Stomach (tissue), 9 donors: ENCODE results near the gene JAKMIP2. TPM values are rescaled to one million over a fixed set of nuclear protein-coding genes. Genes with fewer than 3 reads are reported as not detected.

Experiments
- DNase-seq, 2 donors: peaks; one replicate each; pipeline versions ENCODE4 v3.0.0 to v3.0.0-alpha.2; 2013 to 2019
- H3K27ac ChIP-seq, 5 donors: fragments of 200-600 bp in 4 of 5; sonication (generic) in 4 of 5; one replicate each; pipeline ENCODE4 v1.5.1; 2013 to 2019; ENCODE audit warnings: mild to moderate bottlenecking in 1 of 5, moderate library complexity in 1 of 5
- H3K27me3 ChIP-seq, 3 donors: fragments of 200-600 bp; sonication (generic); one replicate each; pipeline ENCODE4 v1.5.1; 2017 to 2019; ENCODE audit warnings: mixed run types in 1 of 3
- H3K36me3 ChIP-seq, 4 donors: fragments of 200-600 bp; sonication (generic); 1 replicate in 3 of 4; 2 replicates in 1 of 4; pipeline ENCODE4 v1.5.1; 2016 to 2019
- H3K4me1 ChIP-seq, 4 donors: fragments of 200-600 bp; sonication (generic); one replicate each; pipeline ENCODE4 v1.5.1; 2016 to 2019
- H3K4me3 ChIP-seq, 4 donors: fragments of 200-600 bp; sonication (generic) in 3 of 4; one replicate each; pipeline ENCODE4 v1.5.1; 2016 to 2019; ENCODE audit warnings: mild to moderate bottlenecking in 1 of 4
- H3K9me3 ChIP-seq, 4 donors: fragments of 200-600 bp; sonication (generic); one replicate each; pipeline ENCODE4 v1.5.1; 2016 to 2019
- CTCF ChIP-seq, 7 experiments: fragments of 450-650 bp in 4 of 7; fragments of 200-600 bp in 3 of 7; sonication (generic) in 3 of 7; IDR thresholded peaks; one replicate each; pipeline ENCODE4 v1.5.1; 2016 to 2019; ENCODE audit warnings: antibody characterized with exemption in 7 of 7, control low read depth in 2 of 7, mild to moderate bottlenecking in 1 of 7
- EP300 ChIP-seq: sonication (generic); formaldehyde crosslinking; IDR thresholded peaks from one replicate; pipeline ENCODE4 v1.6.1; 2017; ENCODE audit warnings: antibody characterized with exemption
- POLR2A ChIP-seq, 4 donors: fragments of 450-650 bp; IDR thresholded peaks; one replicate each; pipeline ENCODE4 v1.6.1; 2016; ENCODE audit warnings: antibody characterized with exemption in 4 of 4, control low read depth in 2 of 4, mild to moderate bottlenecking in 1 of 4, moderate library complexity in 1 of 4
- POLR2AphosphoS5 ChIP-seq, 3 donors: sonication (generic); formaldehyde crosslinking; IDR thresholded peaks; one replicate each; pipeline ENCODE4 v1.6.1; 2016; ENCODE audit warnings: antibody characterized with exemption in 3 of 3
- WGBS, 5 donors: extraction: QIAGEN DNeasy Blood & Tissue Kit in 3 of 5; methylation state at CpG; one replicate each; pipeline versions ENCODE4 v1.1.5 to v1.1.7; 2013 to 2018; 5-methylcytosine and 5-hydroxymethylcytosine counted together
- intact Hi-C: fragments of 100-400 bp; cut with DNase I; formaldehyde crosslinking; loops from one replicate; pipeline ENCODE4 v1.15.1; 2023; ENCODE audit warnings: low total_unique reads
- polyA plus RNA-seq, 3 donors: library from polyadenylated mRNA; stranded (reverse); fragments of 200-250 nt; gene quantifications; one replicate each; pipeline ENCODE4 v1.2.3, GENCODE V29; 2013
- total RNA-seq, 5 donors: library from RNA; depleted of rRNA; stranded (reverse); fragments of >200 nt; gene quantifications; one replicate each; pipeline versions ENCODE4 v1.1.0 to v1.2.3, GENCODE V29; 2014 to 2016
- donor health status: healthy with polysubstance abuse.
- donor health status: Bipolar disorder and iron deficiency.
- donor health status: healthy.

Gene JAKMIP2
- total and polyA plus RNA-seq, 8 donors = 0.13 to 13.4 (median 2.6) TPM; not detected in 1

GRCh38 chr5:147754372-147755122 lies 28.0 kb downstream of the JAKMIP2 start:
- no peak for DNase-seq
- Histone ChIP-seq H3K27ac (no peak overlapping the region), H3K4me3 (no peak overlapping the region), H3K27me3 (no peaks in the 10 kb centered on the region), H3K9me3 (no peaks in the 10 kb centered on the region), H3K36me3 (no peaks in the 10 kb centered on the region), H3K4me1 (peaks cover 0 to 6% (median 0%) of the 10 kb centered on the region in 4 donors)
- WGBS, 5 donors = 82 to 92% (median 90%) methylated on average over 3 of the region's 3 CpGs
- TF ChIP-seq EP300 (no peak), POLR2A (IDR thresholded peaks at IDR 0.05) (no peak), POLR2AphosphoS5 (IDR thresholded peaks at IDR 0.05) (no peak), CTCF (IDR thresholded peaks at IDR 0.05) (no peak)
- intact Hi-C loops = no loop called here

- Histone ChIP-seq H3K27me3 (no peaks in the 10 kb centered on the region), H3K4me3 (no peak overlapping the region), H3K36me3 (no peaks in the 10 kb centered on the region), H3K4me1 (peaks cover 0 to 6% (median 0%) of the 10 kb centered on the region in 4 donors), H3K9me3 (no peaks in the 10 kb centered on the region), H3K27ac (no peak overlapping the region)
- intact Hi-C loops = no loop called here
- no peak for DNase-seq
- TF ChIP-seq EP300 = no peak
- TF ChIP-seq POLR2A (IDR thresholded peaks at IDR 0.05) = no peak
- no peak for TF ChIP-seq CTCF (IDR thresholded peaks at IDR 0.05)
- TF ChIP-seq POLR2AphosphoS5 (IDR thresholded peaks at IDR 0.05) = no peak
- 82 to 95% (median 89%) methylated on average over 1 of the region's 1 CpG for WGBS, 5 donors
Measured at GRCh38 chr5:147753765-147754164, 28.8 kb downstream of the JAKMIP2 start.

GRCh38 chr5:147752666-147753290 lies 29.8 kb downstream of the JAKMIP2 start:
- intact Hi-C loops = no loop called here
- TF ChIP-seq EP300 = no peak
- Histone ChIP-seq H3K4me1 (peaks cover 0 to 6% (median 0%) of the 10 kb centered on the region in 4 donors), H3K27ac (no peak overlapping the region), H3K27me3 (no peaks in the 10 kb centered on the region), H3K36me3 (no peaks in the 10 kb centered on the region), H3K4me3 (no peak overlapping the region), H3K9me3 (no peaks in the 10 kb centered on the region)
- no peak for DNase-seq
- 80 to 90% (median 87%) methylated on average over 3 of the region's 3 CpGs for WGBS, 5 donors

GRCh38 chr5:147752033-147752432 lies 30.5 kb downstream of the JAKMIP2 start:
- H3K4me3 ChIP-seq = no peak overlapping the region
- intact Hi-C loops = no loop called here
- 57 to 84% (median 71%) methylated on average over 2 of the region's 2 CpGs for WGBS, 5 donors
- TF ChIP-seq POLR2AphosphoS5 (IDR thresholded peaks at IDR 0.05) = no peak
- TF ChIP-seq EP300 = no peak
- no peak for TF ChIP-seq CTCF (IDR thresholded peaks at IDR 0.05)
- TF ChIP-seq POLR2A (IDR thresholded peaks at IDR 0.05) = no peak
- no peaks in the 10 kb centered on the region for H3K27me3 ChIP-seq
- H3K27ac ChIP-seq = peak overlapping the region in 1 of 5 donors; percentile 49
- no peak for DNase-seq
- peaks cover 0 to 6% (median 0%) of the 10 kb centered on the region in 4 donors for H3K4me1 ChIP-seq
- H3K36me3 ChIP-seq = no peaks in the 10 kb centered on the region
- H3K9me3 ChIP-seq = no peaks in the 10 kb centered on the region
